Measurements from ENCODE around the gene UXS1.

UXS1 gene

DNA sequence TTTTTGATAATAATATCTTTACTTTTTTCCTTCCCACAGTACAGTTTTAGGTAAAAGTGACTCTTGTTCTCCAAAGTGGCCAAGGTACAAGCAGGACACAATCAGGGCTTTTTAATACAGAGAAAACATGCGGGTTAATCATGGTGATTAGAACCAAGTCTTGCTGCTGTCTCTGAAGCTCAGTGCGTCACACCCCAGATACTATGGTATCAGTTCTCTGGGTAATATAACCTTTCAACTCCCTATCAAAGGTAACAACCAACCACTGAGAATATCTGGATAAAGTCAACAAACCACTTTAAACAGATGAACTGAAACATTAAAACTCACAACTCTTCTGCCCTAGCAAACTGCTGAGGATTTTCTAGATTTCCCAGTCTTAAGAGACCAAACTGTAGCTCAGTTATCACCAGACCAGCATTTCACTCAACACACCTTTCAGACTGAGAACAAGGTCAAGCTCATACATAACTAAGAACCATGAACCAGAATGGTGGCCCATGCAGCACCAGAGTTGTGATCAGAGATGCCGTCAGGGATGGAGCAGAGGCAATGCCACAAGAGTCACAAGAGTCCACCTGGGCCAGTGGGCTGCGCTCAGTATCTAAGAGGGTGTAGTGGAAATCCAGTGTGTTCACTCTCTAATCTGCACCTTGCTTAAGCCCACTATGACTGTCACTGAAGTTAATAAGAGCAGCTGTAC lies 103.0 kb downstream of the UXS1 start:
- DNase-seq (ENCODE audit: low read depth in 2 of 2, low spot score in 1 of 2) = no peak

DNA sequence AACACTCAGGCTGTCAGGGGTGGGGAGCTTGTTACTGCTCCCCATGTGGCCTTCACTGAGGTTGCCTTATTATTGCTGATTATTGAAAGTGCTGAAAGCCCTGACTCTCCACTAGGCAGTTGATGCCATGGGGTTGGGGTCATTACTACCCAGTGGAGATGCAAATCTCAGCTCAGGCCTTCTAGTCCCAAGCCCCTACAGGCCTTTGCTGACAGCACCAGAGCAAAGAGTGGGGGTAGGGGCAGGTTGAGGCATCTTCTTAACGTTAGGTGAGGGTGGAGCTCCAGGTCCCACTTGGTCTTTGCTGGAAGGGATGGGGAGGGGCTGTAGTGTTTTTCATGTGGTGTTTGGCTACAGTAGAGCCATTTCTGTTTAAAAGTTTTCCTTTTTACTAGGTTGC lies 104.5 kb downstream of the UXS1 start:
- DNase-seq (ENCODE audit: low read depth in 2 of 2, low spot score in 1 of 2) = no peak

GRCh38 chr2:106085181-106085940 lies 108.7 kb downstream of the UXS1 start:
- DNase-seq (ENCODE audit: low read depth in 2 of 2, low spot score in 1 of 2) = no peak

- DNase-seq (ENCODE audit: low read depth in 2 of 2, low spot score in 1 of 2) = no peak
These were observed 113.1 kb downstream of the UXS1 start for GRCh38 chr2:106080959-106081358.

GRCh38 chr2:106078096-106078495 lies 116.0 kb downstream of the UXS1 start:
- DNase-seq (ENCODE audit: low read depth in 2 of 2, low spot score in 1 of 2) = no peak

DNA sequence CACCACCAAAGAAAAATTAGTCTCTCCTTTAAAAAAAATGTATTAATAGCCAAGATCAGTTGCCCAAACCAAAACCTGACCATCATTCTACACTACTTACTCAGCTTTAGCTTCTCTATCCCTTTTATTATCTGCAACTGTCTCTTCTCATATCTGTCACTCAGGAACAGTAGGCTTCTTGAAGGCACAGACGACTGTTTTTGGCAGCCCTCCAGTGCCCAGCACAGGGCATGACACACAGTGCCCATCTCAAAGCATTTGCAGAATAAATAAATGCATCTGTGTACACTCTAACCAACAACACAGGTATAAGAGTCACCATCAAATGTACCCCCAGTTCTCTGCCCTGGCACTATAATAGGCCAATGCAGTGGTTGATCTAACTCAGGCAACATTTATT lies 117.2 kb downstream of the UXS1 start:
- no peak for DNase-seq (ENCODE audit: low read depth in 2 of 2, low spot score in 1 of 2)

DNA sequence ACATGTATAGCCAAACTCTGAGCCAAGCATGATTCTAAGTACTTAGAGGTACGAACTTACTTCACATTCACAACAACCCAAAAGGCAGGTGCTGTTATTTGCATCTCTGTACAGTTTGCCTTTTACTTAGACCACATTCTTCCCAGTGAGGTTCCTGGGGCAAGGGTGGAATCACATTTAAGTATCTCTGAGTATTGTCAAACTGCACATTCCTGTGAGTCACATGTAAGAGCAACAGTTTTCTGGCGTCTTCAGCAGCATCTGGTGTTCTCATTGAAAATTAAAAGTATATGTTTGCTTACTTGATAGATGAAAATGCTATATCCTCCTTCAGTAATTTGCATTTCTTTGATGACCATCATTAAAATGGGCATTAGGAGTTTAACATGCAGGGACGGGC lies 119.1 kb downstream of the UXS1 start:
- DNase-seq (ENCODE audit: low read depth in 2 of 2, low spot score in 1 of 2) = no peak

DNA sequence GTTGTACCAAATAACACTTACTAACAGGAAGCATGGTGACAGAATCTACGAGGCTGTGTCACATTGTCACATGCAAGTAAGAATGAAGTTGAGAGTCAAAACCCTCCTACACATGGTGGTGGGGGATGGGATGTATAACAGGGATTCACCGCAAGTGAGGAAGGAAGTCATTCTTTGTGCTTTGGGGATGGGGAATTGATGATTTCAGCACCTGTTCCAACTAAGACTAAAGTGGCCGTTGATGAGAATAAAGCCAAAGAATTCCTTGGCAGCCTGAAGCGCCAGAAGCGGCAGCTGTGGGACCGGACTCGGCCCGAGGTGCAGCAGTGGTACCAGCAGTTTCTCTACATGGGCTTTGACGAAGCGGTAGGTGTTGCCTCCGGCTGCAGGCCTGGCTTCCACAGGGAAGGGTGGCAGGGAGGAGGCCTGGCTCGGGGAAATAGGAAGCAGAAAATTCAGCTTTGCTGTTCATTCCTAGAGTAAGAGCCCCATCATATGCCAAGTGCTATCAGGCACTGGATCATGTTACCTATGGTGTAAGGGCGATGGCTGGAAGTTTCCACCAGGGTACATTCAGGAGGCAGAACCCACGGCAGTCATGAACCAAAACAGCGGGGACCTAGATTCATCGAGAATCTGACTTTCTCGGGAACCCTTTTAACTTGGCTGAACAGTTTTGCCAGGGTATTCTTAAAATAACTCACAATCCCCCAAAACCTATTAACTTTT lies 120.3 kb downstream of the UXS1 start:
- DNase-seq (ENCODE audit: low read depth in 2 of 2, low spot score in 1 of 2) = no peak

GRCh38 chr2:106070181-106070580 lies 123.9 kb downstream of the UXS1 start:
- DNase-seq (ENCODE audit: low read depth in 2 of 2, low spot score in 1 of 2) = no peak

- no peak for DNase-seq (ENCODE audit: low read depth in 2 of 2, low spot score in 1 of 2)
These were observed 125.7 kb downstream of the UXS1 start for GRCh38 chr2:106068451-106068850.

DNA sequence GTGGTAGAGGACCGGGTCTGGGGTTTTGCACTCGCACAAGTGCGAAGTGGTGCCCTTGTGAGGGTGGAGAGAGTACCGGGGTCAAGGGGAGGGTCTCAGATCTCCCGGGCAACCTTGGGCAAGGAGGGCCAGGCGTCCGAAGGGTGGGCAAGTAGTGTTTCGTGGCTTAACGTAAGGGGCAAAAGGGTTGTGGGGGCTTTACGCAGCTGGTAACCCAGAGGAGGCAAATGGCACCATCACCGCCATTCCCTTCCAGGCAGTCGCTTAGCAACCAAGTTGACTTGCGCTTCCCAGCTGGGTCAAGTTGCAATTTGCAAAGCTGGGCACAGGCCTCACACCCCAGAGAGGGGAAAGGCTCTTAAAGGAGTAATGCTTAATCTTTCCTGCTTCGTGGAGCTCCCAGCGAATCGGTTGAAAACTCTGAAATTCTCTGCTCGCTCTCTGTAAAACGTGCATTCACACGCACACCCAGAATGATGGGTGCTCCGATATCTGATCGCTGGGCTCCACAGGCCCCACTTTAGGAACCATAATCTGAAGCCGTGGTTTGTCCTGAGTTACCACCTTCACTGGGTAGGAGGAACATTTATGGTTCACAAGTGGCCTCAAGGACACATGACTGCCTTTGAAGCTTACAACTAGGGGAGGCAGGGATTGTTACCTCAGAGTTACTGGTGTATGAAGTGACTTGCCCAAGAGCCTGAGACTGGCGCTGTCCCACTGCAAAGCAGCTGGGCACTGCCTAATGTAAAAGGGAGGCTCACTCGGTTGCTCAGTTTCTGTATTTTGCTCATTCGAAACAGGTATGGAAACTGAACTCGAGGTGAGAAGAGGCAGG lies 127.9 kb downstream of the UXS1 start:
- DNase-seq (ENCODE audit: low read depth in 2 of 2, low spot score in 1 of 2) = no peak

GRCh38 chr2:106065268-106065982 lies 128.7 kb downstream of the UXS1 start:
- DNase-seq (ENCODE audit: low read depth in 2 of 2, low spot score in 1 of 2) = no peak

GRCh38 chr2:106063181-106063580 lies 130.9 kb downstream of the UXS1 start:
- no peak for DNase-seq (ENCODE audit: low read depth in 2 of 2, low spot score in 1 of 2)

DNA sequence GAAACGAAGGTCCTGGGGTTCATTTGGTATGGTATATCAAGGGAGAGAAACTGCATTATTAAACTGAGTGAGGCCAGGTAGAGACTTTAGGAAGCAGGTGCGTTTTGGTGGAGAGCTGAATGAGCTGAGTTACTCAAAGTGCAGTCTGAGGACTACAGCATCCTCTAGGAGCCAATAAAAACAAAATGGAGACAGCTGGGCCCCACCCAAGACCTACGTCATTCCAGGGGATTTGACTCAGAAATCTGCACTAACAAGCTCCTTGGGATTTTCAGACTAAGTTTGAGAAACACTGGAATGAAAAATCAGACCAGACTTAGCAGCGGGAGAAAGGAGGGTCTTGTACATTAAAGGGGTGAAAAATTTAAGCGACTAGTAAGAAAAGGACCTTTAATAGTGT lies 131.5 kb downstream of the UXS1 start:
- no peak for DNase-seq (ENCODE audit: low read depth in 2 of 2, low spot score in 1 of 2)

- no peak for DNase-seq (ENCODE audit: low read depth in 2 of 2, low spot score in 1 of 2)
These were observed 132.3 kb downstream of the UXS1 start for GRCh38 chr2:106061611-106062349.

DNA sequence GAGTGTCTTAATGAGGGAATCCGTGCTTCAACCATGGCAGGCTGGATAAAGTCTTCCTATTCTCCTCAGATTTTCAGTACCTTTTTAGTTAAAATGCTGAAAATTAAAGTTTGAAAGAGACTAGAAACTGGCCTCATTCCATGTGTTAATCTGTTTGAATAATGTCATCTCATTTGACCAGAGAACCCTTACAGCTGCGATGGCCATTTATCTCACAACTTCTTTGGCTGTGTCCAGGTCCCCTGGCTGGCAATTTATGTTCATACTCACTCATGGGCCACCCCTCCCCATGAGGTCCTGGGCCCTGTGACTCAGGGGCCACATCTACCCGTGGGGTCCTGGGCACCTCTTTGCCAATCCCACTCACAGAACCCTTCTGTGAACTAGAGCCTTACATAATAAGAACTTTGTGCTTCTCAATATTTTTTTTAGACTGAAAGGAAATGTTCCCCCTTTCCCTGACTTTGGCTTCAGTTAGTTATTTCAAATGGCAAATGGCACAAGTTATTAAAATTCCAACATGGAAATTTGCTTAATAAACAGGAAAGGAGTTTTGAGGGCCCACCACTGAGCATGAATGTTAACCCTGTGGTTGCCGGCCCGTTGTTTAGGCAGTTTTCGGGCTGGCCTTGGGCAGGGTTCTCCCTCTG lies 134.6 kb downstream of the UXS1 start:
- no peak for DNase-seq (ENCODE audit: low read depth in 2 of 2, low spot score in 1 of 2)

- no peak for DNase-seq (ENCODE audit: low read depth in 2 of 2, low spot score in 1 of 2)
These were observed 135.5 kb downstream of the UXS1 start for GRCh38 chr2:106058469-106059137.

DNA sequence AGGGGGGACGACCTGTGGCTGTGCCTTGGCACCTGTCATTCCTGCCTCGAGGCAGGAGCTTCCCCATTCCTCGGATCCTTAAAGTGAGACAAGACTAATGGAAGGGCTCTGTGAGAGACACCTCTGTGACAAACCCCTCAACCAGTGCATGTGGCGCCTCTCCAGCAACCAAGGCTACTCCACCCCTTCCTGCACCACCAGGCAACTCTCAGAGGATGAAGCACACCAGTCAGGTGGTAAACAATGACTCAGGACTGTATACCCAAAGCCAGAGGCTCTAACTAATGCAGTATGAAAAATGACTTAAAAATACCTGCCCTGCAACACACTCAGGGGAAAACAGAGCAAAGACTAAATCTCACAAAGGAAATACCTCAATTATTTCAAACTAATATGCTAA lies 136.9 kb downstream of the UXS1 start:
- DNase-seq (ENCODE audit: low read depth in 2 of 2, low spot score in 1 of 2) = peak in 1 of 2 donors; percentile 30
